COLO668 (cell line): ENCODE data around the gene NFE2L2.
"Not testable (repeated sequence)": the region's sequence is repeated elsewhere in the genome, so short reads cannot be mapped to it uniquely, and the experiment has no call there.

Experiments
- DNase-seq: peaks from one replicate; lab custom pipeline; 2025; ENCODE audit not compliant: unreplicated experiment; lab: John Stamatoyannopoulos, UW

NFE2L2 gene

DNA sequence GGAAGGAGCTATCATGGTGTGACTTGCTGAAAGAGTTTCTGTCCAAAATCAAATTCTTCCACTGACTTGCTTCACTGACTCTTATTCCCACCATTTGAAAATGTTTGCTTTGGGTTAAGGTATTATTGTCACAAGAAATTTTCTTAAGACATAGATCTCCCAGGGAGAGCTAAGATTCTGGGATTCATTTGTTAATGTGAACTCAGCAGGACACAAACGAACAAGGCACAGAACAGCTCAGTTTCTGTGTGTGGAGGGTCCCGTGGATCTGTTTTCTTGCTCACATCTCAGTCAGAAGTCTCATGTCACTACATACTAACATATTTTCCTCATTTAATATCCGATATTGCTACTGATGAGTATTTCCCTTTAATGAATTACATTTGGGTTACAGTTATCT lies 60.1 kb downstream of the NFE2L2 start:
- DNase-seq = no peak

DNA sequence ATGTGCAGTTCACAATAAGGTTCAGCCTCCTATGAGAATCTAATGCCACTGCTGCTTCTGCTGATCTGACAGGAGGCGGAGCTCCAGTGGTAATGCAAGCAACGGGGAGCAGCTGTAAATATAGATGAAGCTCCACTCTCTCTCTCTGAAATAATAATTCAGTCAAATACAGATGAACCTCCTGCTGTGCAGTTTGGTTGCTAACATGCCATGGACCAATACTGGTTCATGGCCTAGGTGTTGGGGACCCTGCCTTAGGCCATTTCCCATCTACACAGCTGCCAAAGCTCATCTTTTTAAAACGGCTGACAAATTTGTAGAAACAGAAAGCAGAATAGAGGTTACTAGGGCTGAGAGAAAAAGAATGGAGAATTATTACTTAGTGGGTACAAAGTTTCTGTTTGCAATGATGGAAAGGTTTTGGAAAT lies 62.6 kb downstream of the NFE2L2 start:
- peak; percentile 11 for DNase-seq

DNA sequence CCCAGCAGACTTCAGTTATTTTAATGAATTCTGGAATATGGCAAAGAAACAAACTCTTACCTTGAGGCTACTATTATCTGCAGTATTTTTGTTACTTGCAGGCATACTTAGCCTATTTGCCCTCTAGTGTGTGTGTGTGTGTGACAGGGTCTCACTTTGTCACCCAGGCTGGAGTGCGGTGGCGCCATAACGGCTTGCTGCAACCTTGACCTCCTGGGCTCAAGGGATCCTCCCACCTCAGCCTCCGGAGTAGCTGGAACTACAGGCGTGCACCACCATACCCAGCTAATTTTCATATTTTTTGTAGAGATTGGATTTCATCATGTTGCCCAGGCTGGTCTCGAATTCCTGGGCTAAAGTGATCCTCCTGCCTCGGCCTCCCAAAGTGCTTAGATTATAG lies 64.1 kb downstream of the NFE2L2 start:
- not testable (repeated sequence) for DNase-seq

- DNase-seq = no peak
Measured at GRCh38 chr2:177195194-177195593, 69.3 kb downstream of the NFE2L2 start.

GRCh38 chr2:177193240-177193639 lies 71.3 kb downstream of the NFE2L2 start:
- no peak for DNase-seq

GRCh38 chr2:177192788-177193187 lies 71.7 kb downstream of the NFE2L2 start:
- DNase-seq = no peak

- DNase-seq = no peak
Measured at GRCh38 chr2:177190941-177191340, 73.6 kb downstream of the NFE2L2 start.

- no peak for DNase-seq
Measured at GRCh38 chr2:177188482-177189469, 75.8 kb downstream of the NFE2L2 start.

GRCh38 chr2:177187631-177188312 lies 76.8 kb downstream of the NFE2L2 start:
- peak; percentile 68 for DNase-seq

DNA sequence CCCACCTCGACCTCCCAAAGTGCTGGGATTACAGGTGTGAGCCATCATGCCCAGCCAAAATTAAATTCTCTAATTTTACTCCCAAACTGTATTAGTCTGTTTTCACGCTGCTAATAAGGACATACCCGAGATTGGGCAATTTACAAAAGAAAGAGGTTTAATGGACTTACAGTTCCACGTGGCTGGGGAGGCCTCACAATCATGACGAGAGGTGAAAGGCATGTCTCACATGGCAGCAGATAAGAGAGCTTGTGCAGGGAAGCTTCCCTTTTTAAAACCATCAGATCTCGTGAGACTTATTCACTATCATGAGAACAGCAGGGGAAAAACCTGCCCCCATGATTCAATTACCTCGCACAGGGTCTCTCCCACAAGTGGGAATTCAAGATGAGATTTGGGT lies 78.5 kb downstream of the NFE2L2 start:
- DNase-seq = not testable (repeated sequence)

DNA sequence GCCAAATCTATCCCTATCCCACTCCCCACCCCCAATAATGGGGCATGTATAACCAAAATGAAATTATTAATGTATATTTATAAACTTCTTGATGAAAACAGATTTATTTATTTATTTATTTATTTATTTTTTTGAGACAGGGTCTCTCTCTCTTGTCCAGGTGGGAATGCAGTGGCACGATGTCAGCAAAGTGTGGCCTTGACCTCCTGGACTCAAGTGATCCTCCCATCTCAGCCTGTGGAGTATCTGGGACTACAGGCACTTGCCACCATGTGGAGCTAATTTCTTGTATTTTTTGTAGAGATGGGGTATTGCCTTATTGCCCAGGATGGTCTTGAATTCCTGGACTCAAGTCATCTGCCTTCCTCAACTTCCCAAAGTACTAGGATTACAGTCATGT lies 79.9 kb downstream of the NFE2L2 start:
- DNase-seq = no peak

- DNase-seq = no peak
Measured at GRCh38 chr2:177183860-177184259, 80.7 kb downstream of the NFE2L2 start.
